Measurements from ENCODE around the gene POLG. TPM values are rescaled to one million over a fixed set of nuclear protein-coding genes. Genes with fewer than 3 reads are reported as not detected.

The POLG gene
- total and polyA plus RNA-seq, 2 of the 13 experiments (the other 11 are each of a cell fraction or from before 2014, with no cell fraction given), result 26.6 to 35.5 TPM

DNA sequence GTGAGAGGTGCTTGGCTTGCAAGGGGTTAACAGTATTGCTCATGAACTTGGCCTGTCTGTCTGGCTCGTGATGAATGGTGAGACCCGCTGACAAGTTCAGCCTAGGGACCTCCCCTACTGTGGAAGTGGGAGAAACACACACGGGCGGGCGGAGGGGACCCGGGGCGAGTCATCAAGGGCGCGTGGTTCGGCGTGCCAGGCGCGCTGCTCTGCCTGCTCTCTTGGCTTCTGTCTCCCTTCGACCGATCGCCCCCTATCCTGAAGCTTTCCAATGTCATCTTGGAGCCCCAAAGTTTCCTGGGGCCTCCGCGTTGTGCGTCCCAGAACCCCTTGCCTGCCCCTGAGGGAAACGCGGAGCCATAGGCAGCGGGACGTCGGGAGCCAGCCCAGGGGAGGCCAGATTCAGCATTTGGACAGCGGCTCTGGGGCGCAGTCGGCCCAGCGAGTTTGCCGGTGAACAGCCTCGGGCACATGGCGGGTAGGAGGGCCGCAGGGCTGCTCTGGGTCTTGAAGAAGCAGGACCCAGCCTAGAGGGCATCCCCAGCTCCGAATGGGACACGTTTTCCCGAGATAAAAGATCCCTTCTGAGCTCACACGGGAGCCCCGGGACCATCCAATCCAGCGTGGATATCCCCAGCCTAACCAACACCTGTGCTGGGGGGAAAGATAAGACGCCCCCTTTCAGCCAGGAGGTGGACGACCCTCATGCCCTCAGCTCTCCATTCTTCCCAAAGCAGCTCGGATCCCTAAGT, 27.0 kb upstream of the POLG start (continued):
- no peak for TF ChIP-seq ZNF780A (CRISPR knock-in tag; IDR thresholded peaks at IDR 0.05)
- no peak for TF ChIP-seq ZNF512B (CRISPR knock-in tag; IDR thresholded peaks at IDR 0.05; ENCODE audit: borderline replicate concordance)
- no peak for TF ChIP-seq ZNF839 (CRISPR knock-in tag; IDR thresholded peaks at IDR 0.05; ENCODE audit: borderline replicate concordance)
- no peak for TF ChIP-seq ZBTB4 (CRISPR knock-in tag; IDR thresholded peaks at IDR 0.05; ENCODE audit: borderline replicate concordance)
- TF ChIP-seq, protein P1, sequence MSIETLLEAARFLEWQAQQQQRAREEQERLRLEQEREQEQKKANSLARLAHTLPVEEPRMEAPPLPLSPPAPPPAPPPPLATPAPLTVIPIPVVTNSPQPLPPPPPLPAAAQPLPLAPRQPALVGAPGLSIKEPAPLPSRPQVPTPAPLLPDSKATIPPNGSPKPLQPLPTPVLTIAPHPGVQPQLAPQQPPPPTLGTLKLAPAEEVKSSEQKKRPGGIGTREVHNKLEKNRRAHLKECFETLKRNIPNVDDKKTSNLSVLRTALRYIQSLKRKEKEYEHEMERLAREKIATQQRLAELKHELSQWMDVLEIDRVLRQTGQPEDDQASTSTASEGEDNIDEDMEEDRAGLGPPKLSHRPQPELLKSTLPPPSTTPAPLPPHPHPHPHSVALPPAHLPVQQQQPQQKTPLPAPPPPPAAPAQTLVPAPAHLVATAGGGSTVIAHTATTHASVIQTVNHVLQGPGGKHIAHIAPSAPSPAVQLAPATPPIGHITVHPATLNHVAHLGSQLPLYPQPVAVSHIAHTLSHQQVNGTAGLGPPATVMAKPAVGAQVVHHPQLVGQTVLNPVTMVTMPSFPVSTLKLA (IDR thresholded peaks at IDR 0.05), result no peak
- no peak for TF ChIP-seq ZNF660 (CRISPR knock-in tag; IDR thresholded peaks at IDR 0.05; ENCODE audit: borderline replicate concordance, low read depth)
- TF ChIP-seq ZIK1 (CRISPR knock-in tag; IDR thresholded peaks at IDR 0.05; ENCODE audit: borderline replicate concordance, low read depth), result no peak
- no peak; the same call in 1 of the 2 replicates for TF ChIP-seq MIER3 (CRISPR knock-in tag; IDR thresholded peaks at IDR 0.05; ENCODE audit: borderline replicate concordance)
- TF ChIP-seq, protein P2, sequence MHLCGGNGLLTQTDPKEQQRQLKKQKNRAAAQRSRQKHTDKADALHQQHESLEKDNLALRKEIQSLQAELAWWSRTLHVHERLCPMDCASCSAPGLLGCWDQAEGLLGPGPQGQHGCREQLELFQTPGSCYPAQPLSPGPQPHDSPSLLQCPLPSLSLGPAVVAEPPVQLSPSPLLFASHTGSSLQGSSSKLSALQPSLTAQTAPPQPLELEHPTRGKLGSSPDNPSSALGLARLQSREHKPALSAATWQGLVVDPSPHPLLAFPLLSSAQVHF (CRISPR knock-in tag; IDR thresholded peaks at IDR 0.05), result no peak
- TF ChIP-seq ISL2 (CRISPR knock-in tag; IDR thresholded peaks at IDR 0.05), result peak; percentile 58; the same call in 1 of the 2 replicates
- TF ChIP-seq PAF1 (CRISPR knock-in tag; IDR thresholded peaks at IDR 0.05), result no peak
- TF ChIP-seq ZMYM3 (CRISPR knock-in tag; IDR thresholded peaks at IDR 0.05), result no peak
- no peak for TF ChIP-seq TBL1XR1 (IDR thresholded peaks at IDR 0.05; ENCODE audit: borderline replicate concordance, low read length, partially characterized antibody)
- TF ChIP-seq HES4 (CRISPR knock-in tag; IDR thresholded peaks at IDR 0.05; ENCODE audit: borderline replicate concordance), result peak; percentile 96
- TF ChIP-seq ADNP (CRISPR knock-in tag; IDR thresholded peaks at IDR 0.05), result no peak
- TF ChIP-seq PCBP1 (IDR thresholded peaks at IDR 0.05; ENCODE audit: borderline replicate concordance, low read depth, low read length), result no peak
- TF ChIP-seq ZNF891 (CRISPR knock-in tag; IDR thresholded peaks at IDR 0.05), result no peak
- no peak for TF ChIP-seq PHF5A (CRISPR knock-in tag; IDR thresholded peaks at IDR 0.05; ENCODE audit: low read depth, unreplicated experiment)
- 0 out of 2 replicates have a peak, but pooled peaks have one; percentile 58 for TF ChIP-seq ZFP36L1 (CRISPR knock-in tag; IDR thresholded peaks at IDR 0.05)
- TF ChIP-seq PCBP2 (optimal IDR thresholded peaks at IDR 0.05; ENCODE audit: low read depth, low read length, poor library complexity, severe bottlenecking), result no peak
- TF ChIP-seq MXI1 (IDR thresholded peaks at IDR 0.05; ENCODE audit: borderline replicate concordance, low read depth, low read length), result peak; percentile 25; the same call in 1 of the 3 replicates

Data from HepG2 (cell line).